NT2/D1 (cell line): Measurements from ENCODE around the gene OSBPL3.

Experiments used
- DNase-seq: peaks from one replicate; pipeline ENCODE4 v3.0.0-alpha.2; 2011; ENCODE audit warnings: low read depth, low spot score
- H3K27me3 ChIP-seq: 2 replicates; pipeline ENCODE4 v1.6.0; 2011; ENCODE audit warnings: mild to moderate bottlenecking; ENCODE audit not compliant: insufficient read length, insufficient read depth
- H3K36me3 ChIP-seq: 2 replicates; pipeline ENCODE4 v1.6.1; 2011; ENCODE audit warnings: mild to moderate bottlenecking, low read length, mixed read lengths; ENCODE audit not compliant: insufficient read depth, insufficient read length
- H3K4me1 ChIP-seq: 2 replicates; pipeline ENCODE4 v1.5.1; 2011; ENCODE audit not compliant: insufficient read depth, insufficient read length
- H3K4me3 ChIP-seq: 2 replicates; pipeline ENCODE4 v1.5.1; 2011; ENCODE audit warnings: low read depth; ENCODE audit not compliant: insufficient read length
- H3K9ac ChIP-seq: 2 replicates; pipeline ENCODE4 v1.6.0; 2011; ENCODE audit warnings: low read depth; ENCODE audit not compliant: insufficient read length
- H3K9me3 ChIP-seq: 2 replicates; pipeline ENCODE4 v1.5.1; 2011; ENCODE audit warnings: mild to moderate bottlenecking, low read length; ENCODE audit not compliant: insufficient read depth
- SUZ12 ChIP-seq: IDR thresholded peaks from 2 replicates; pipeline ENCODE4 v1.6.1; 2011; ENCODE audit not compliant: insufficient read length, insufficient read depth; ENCODE audit errors: extremely low read depth
- YY1 ChIP-seq: IDR thresholded peaks from 2 replicates; pipeline ENCODE4 v1.6.1; 2011; ENCODE audit not compliant: insufficient read length, insufficient read depth
- ZNF274 ChIP-seq: IDR thresholded peaks from 2 replicates; pipeline ENCODE4 v1.6.1; 2011; ENCODE audit warnings: mild to moderate bottlenecking, low read depth, low read length

The OSBPL3 gene

DNA sequence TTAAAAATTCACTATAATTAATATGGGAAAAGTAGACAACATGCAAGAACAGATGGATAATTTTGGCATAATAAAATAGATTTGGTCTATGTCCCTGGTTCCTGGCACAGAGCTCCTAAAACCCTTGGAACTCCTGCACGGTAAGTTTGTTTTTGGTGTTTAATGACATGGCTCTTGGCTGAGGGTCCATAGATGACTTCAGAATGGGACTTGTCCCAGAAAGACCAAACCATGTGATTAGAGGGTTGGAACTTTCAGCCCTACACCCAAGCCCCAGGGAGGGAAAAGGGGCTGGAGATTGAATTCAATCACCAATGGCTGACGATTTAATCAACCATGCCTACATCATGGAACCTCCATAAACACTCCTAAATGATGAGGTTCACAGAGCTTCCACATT is 210.1 kb downstream of the OSBPL3 start:
- TF ChIP-seq SUZ12 = no peak
- no peak for TF ChIP-seq YY1
- no peak for TF ChIP-seq ZNF274
- Histone ChIP-seq H3K4me3 (no peak overlapping the region), H3K36me3 (no peaks in the 10 kb centered on the region), H3K9me3 (0 out of 2 replicates have a peak, but pooled peaks cover 5% of the 10 kb centered on the region), H3K27me3 (no peaks in the 10 kb centered on the region), H3K9ac (no peak overlapping the region), H3K4me1 (no peaks in the 10 kb centered on the region)
- no peak for DNase-seq

DNA sequence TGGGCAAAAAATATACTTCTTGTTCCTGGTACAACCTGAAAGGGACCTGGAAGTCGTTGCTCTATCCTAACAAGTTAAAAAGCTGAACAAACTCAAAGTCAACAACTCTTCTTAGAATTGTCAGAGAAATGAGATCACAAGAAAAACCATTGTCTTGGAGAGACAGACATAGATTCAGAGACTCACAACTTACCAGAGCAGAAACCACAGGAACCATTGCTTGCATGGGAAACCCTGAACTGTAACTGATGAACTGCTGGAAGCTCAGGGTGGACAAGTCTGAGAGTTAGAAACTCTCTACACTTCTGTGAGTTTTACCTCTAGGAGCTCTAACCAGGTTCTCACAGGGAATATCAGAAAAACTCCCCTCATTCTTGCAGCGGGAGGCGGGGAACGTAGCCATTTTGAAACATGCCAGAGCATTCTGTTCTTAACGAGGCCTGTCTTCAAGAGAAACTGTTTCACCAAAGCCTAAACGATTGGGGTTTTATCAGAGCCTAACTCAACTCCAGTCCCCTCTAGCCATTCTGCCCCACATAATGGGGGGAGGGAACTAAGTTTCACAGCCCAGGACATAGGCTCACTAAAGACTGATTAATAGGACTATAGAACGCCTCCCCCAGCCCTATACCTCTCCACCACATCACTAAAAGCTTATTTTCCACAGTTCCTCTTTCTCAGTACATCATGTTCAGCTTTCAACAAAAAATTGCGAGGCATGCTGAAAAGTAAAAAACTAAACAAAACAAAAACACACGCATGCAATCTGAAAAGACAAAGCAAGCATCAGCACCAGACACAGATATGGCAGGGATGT is 210.8 kb downstream of the OSBPL3 start:
- Histone ChIP-seq H3K9me3 (0 out of 2 replicates have a peak, but pooled peaks cover 5% of the 10 kb centered on the region), H3K4me1 (no peaks in the 10 kb centered on the region), H3K9ac (no peak overlapping the region), H3K36me3 (no peaks in the 10 kb centered on the region), H3K27me3 (no peaks in the 10 kb centered on the region), H3K4me3 (no peak overlapping the region)
- no peak for DNase-seq
- TF ChIP-seq SUZ12 (no peak), ZNF274 (no peak), YY1 (no peak)

- Histone ChIP-seq H3K27me3 (no peaks in the 10 kb centered on the region), H3K9me3 (0 out of 2 replicates have a peak, but pooled peaks cover 5% of the 10 kb centered on the region), H3K4me3 (no peak overlapping the region), H3K36me3 (no peaks in the 10 kb centered on the region), H3K4me1 (no peaks in the 10 kb centered on the region), H3K9ac (no peak overlapping the region)
- no peak for DNase-seq
- no peak for TF ChIP-seq YY1
- no peak for TF ChIP-seq SUZ12
- TF ChIP-seq ZNF274 = no peak
These were observed 212.0 kb downstream of the OSBPL3 start for GRCh38 chr7:24767878-24768569.

GRCh38 chr7:24764972-24765744 is 214.8 kb downstream of the OSBPL3 start:
- H3K9me3 ChIP-seq = peaks cover 10% of the 10 kb centered on the region; the same call in 1 of the 2 replicates
- no peaks in the 10 kb centered on the region for H3K27me3 ChIP-seq
- TF ChIP-seq YY1 = no peak
- no peak for TF ChIP-seq SUZ12
- TF ChIP-seq ZNF274 = no peak
- H3K9ac ChIP-seq = no peak overlapping the region
- no peaks in the 10 kb centered on the region for H3K36me3 ChIP-seq
- no peak for DNase-seq
- H3K4me3 ChIP-seq = no peak overlapping the region
- H3K4me1 ChIP-seq = no peaks in the 10 kb centered on the region

DNA sequence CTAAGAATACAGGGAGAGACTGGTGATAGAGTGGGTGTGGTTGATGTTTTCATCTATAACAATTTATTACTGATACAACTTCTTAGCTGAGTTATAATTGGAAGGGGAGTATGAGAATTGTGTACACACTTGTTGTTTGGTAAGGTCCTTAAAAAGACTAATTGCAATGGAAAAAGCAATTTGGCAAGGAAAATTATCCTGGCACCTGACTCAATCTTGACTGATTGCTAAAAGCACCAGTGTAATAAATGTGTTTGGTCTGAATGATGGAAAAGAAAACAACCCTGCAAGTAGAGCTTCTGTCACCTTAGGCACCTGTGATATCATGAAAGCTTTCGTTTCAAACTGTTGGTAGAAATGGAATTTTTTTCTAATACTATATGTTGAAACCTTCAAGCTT is 216.0 kb downstream of the OSBPL3 start:
- peaks cover 10% of the 10 kb centered on the region; the same call in 1 of the 2 replicates for H3K9me3 ChIP-seq
- TF ChIP-seq SUZ12 = no peak
- TF ChIP-seq YY1 = no peak
- no peak for TF ChIP-seq ZNF274
- H3K27me3 ChIP-seq = peaks cover 7% of the 10 kb centered on the region
- H3K9ac ChIP-seq = no peak overlapping the region
- no peak for DNase-seq
- H3K4me1 ChIP-seq = no peaks in the 10 kb centered on the region
- H3K4me3 ChIP-seq = no peak overlapping the region
- no peaks in the 10 kb centered on the region for H3K36me3 ChIP-seq

GRCh38 chr7:24763303-24763901 is 216.6 kb downstream of the OSBPL3 start:
- Histone ChIP-seq H3K9ac (no peak overlapping the region), H3K4me1 (no peaks in the 10 kb centered on the region), H3K36me3 (no peaks in the 10 kb centered on the region), H3K4me3 (no peak overlapping the region), H3K27me3 (peaks cover 13% of the 10 kb centered on the region), H3K9me3 (peaks cover 10% of the 10 kb centered on the region; the same call in 1 of the 2 replicates)
- TF ChIP-seq ZNF274 (no peak), SUZ12 (no peak), YY1 (no peak)
- DNase-seq = no peak
